GOT3 (cell line): ENCODE results near the gene GFRA3.
A peak's percentile ranks its signal among the peaks of the same experiment; 100 is the strongest.

Experiments
- DNase-seq: peaks from one replicate; lab custom pipeline; 2025; ENCODE audit warnings: mixed read lengths; lab: John Stamatoyannopoulos, UW

Gene GFRA3

DNA sequence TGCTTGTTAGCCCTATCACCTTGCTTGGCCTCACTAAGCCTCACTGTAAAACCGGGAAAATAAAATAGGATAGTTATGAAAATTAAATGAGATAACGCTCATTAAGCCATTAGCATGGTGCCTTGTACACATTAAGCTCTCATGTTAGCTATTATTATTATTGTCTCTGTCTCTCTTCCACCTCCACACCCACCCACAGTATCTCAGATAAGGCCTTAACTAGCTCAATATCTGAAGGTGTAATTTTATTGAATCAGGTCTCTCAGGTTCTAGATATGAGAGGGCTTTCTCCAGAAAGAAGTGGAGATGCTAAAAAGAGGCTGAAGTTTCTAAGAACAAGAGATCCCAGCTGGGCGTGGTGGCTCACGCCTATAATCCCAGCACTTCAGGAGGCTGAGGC is 27.6 kb downstream of the GFRA3 start:
- no peak for DNase-seq

GRCh38 chr5:138246334-138246733 is 28.1 kb downstream of the GFRA3 start:
- DNase-seq: no peak

- no peak for DNase-seq
Observed at GRCh38 chr5:138245717-138246116, 28.7 kb downstream of the GFRA3 start.

GRCh38 chr5:138243794-138244193 is 30.6 kb downstream of the GFRA3 start:
- no peak for DNase-seq

DNA sequence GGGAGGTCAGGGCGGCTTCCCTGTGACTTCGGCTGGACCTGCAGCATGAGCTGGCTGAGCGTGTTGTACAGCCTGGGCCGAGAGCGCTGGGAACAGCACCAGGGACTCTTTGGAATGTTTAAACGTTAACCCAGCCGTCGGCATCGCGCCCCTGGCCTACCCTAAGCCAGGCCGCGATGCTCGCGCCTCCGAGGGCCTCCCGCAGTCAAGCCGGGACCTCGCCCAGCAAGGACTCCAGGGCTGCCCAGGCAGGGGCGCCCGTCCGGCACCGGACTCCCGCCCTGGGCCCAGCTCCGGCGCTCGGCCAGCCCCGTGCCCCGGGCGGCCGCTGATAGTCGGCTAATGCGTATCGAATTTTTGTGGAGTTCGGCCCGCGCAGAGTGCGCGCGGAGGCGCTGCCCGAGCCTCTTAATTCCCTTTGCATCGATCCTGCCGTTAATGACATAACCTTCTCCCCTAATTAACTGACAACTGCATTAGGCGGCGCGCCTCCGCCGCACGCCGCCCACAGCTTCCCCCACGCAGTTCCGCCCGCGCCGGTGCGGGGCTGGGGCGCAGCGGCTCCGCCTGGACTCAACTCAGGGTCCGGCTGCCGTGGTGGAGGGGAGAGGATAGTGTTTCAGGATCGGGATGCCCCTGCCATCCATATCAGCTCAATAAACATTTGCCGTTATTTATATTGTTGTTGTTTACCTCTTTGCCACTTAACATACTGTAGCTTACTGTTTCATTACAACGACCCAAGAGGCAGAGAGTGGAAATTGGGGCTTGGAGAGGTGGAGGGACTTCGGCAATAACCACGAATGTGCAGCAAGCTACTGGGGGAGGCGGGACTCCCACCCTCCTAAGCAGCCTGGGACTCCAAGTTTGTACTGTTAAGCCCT is 32.5 kb downstream of the GFRA3 start:
- DNase-seq: no peak

DNA sequence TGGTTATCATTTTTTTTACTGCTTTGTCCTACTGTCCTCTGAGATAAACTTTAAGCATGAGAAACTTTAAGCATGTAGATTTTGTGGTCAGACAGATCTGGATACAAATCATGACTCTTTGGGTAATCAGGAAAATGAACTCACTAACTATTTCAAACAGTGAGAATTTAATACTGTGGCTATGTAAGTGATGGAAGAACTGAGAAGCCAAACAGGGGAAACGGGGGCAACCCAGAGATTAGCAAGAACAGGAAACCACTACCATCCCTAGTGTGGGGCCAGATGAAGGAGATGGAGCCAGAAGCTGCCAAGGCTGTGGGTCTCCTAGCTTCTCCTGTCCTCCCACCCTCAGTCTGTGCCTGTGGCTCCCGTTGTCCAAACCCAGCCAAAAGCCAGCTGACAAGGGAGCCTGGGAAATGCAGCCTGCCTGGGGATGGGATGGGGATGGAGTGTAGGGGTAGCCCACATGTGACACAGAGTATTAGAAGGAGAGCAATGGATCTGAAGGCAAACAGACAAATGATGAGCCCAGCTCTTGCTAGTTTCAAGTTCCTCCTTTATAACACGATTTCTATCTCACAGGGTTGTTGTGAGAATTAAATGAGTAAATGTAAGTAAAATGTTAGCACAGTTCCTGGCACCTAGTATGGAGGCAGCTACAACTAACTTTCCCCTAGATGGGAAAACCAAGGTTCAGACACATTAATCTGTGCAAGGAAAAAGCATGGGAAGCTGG is 33.6 kb downstream of the GFRA3 start:
- no peak for DNase-seq

- no peak for DNase-seq
Observed at GRCh38 chr5:138238034-138238433, 36.4 kb downstream of the GFRA3 start.

DNA sequence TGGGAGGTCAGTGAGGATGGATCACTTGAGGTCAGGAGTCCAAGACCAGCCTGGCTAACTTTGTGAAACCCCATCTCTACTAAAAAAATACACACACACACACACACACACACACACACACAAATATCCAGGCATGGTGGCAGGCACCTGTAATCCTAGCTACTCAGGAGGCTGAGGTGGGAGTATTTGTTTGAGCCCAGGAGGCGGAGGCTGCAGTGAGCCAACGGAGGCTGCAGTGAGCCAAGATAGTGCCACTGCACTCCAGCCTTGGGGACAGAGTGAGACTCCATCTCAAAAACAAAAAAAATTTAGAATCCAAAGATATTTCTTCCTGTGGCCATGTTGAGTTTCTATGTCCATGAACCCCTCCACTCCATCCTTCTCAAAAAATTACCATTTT is 39.8 kb downstream of the GFRA3 start:
- DNase-seq: no peak

DNA sequence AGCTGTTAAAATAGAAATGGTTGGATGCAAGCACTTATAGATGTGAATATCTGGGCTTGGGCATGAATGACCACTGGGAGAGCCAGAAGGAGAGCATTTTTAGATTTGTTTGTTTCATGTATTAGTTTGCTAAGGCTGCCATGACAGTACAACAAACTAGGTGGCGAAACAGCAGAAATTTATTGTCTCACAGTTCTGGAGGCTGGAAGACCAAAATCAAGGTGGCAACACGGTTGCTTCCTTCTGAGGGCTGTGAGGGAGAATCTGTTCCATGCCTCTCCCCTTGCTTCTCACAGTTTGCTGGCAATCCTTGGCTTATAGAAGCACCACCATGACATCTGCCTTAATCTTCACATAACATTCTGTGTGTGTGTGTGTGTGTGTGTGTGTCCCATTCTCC is 41.1 kb downstream of the GFRA3 start:
- no peak for DNase-seq

- DNase-seq: no peak
Observed at GRCh38 chr5:138230981-138231589, 43.3 kb downstream of the GFRA3 start.

GRCh38 chr5:138230261-138230660 is 44.2 kb downstream of the GFRA3 start:
- peak; percentile 32 for DNase-seq

GRCh38 chr5:138229387-138229786 is 45.0 kb downstream of the GFRA3 start:
- no peak for DNase-seq

- DNase-seq: no peak
Observed at GRCh38 chr5:138226910-138227309, 47.5 kb downstream of the GFRA3 start.

DNA sequence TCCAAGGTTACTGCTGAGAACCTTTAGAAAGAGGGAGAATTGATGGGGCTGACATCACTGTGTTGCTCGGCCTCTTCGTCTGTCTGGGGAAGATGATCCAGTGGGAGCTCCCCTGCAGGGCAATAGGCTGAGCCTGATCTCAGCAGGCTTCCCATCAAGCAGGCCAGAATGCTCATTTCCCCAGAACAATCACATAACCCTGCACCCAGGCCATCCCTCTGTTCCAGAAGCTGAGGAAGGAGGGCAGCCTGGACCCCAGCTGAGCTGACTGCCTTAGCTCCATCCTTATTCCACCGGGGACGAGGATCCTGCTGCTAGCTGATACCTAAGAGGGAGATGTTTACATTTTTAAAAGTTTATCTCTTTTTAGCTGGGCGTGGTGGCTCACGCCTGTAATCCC is 49.7 kb downstream of the GFRA3 start:
- no peak for DNase-seq

DNA sequence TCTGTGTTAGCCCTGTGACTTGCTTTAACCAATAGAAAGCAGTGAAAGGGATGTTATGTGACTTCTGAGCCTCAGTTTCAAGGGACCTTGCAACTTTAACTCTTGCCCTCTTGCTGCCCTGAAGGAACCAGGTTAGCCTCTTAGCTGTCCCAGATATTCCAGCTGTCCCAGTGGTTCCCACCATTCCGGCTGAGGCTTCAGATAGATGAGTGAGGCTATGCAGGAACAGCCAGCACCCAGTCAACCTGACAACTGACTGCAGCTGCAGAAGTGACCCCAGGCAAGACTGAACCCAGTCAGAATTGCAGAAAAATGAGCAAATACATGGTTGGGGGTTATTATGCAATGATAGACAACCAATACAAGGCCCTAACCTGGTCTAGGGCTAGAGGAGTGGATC is 50.9 kb downstream of the GFRA3 start:
- DNase-seq: no peak

DNA sequence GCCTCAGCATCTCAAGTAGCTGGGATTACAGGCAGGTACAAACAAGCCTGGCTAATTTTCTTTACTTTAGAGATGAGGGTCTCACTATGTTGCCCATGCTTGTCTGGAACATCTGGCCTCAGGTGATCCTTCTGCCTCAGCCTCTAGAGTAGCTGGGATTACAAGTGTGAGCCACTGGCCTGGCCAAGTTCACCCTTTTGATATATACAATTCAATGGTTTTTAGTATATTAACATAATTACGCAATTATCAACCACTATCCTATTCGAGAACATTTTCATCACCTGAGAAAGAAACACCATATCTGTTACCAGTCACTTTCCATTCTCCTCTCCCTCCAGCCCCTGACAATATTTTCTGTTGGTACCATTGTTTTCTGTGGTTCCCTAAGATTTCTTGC is 57.6 kb downstream of the GFRA3 start:
- no peak for DNase-seq

DNA sequence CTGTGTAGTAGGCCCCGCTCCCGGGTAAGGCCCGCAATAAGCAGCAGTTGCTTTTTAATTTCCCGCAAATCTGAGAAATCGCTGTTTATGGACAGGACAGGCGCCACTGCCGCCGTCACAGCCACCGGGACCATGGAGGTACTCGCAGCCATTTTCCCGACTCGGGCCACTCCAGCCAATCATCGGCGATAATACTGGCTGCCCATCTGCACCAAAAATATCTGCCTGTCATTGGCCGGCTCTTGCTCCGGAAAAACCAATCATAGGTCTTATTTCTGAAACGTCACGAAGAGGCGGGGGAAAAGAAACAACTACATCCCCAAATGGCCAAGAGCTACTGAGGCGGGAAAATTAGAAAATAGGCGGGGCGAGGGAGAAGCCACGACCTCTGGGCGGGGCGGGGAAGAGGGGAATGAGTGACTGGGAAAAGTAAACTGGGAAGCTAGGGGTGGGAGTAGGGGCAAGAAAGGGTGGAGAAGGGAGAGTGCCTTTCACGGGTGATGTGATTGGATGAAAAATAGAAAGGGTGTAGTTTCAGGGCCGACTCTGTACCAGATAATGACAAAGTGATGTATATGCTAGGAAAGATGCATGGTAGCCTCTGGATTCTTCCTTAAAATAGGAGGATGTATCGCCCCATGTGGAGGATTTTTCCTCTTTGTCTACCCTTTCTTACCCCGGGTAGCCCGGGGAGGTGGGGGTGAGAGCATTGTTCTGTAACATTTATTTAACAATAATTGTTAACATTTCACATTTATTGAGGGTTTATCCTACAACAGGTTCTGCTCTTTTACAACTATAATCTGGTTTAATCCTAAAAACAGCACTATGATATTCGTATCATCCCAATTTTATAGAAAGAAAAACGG is 61.0 kb downstream of the GFRA3 start, which contains the start of gene CDC23:
CDC23 (minus strand) TSS at position 163 of the 869 bp plus-strand sequence; CDS start at position 152, 11 bp downstream.
- peak; percentile 88 for DNase-seq

- no peak for DNase-seq
Observed at GRCh38 chr5:138212828-138213160, 61.6 kb downstream of the GFRA3 start.

GRCh38 chr5:138210985-138211384 is 63.4 kb downstream of the GFRA3 start:
- no peak for DNase-seq
